Fibroblast of the aortic adventitia (primary cell): ENCODE measurements around the gene TGM5. TPM values are rescaled to one million over a fixed set of nuclear protein-coding genes. Genes with fewer than 3 reads are reported as not detected.

Experiments
- DNase-seq: peaks from one replicate; pipeline ENCODE4 v3.0.0-alpha.2; 2010; ENCODE audit warnings: low read depth
- H3K4me3 ChIP-seq: 2 replicates; pipeline ENCODE4 v1.5.1; 2011; ENCODE audit warnings: low read depth, mild to moderate bottlenecking, control low read depth, low read length, moderate library complexity
- CTCF ChIP-seq: IDR thresholded peaks from 2 replicates; pipeline ENCODE4 v1.5.1; 2011; ENCODE audit warnings: mild to moderate bottlenecking, low read length, control low read depth, inconsistent platforms; ENCODE audit not compliant: insufficient read depth
- total RNA-seq: library from RNA; depleted of rRNA; stranded (reverse); fragments of >200 nt; gene quantifications from 2 replicates; pipeline ENCODE4 v1.2.3, GENCODE V29; 2012; ENCODE audit warnings: low replicate concordance

The TGM5 gene
- total RNA-seq, 1 donor, result not detected

- no peak overlapping the region for H3K4me3 ChIP-seq
- no peak for DNase-seq
- no peak for TF ChIP-seq CTCF
Observed at GRCh38 chr15:43255376-43255775, 11.4 kb downstream of the TGM5 start.

GRCh38 chr15:43253431-43254403 is 13.0 kb downstream of the TGM5 start:
- no peak for TF ChIP-seq CTCF
- DNase-seq, result peak; percentile 29
- no peak overlapping the region for H3K4me3 ChIP-seq

- no peak for DNase-seq
- H3K4me3 ChIP-seq, result no peak overlapping the region
- no peak for TF ChIP-seq CTCF
Observed at GRCh38 chr15:43251871-43252250, 14.9 kb downstream of the TGM5 start.

GRCh38 chr15:43251185-43251870 is 15.4 kb downstream of the TGM5 start:
- no peak for TF ChIP-seq CTCF
- no peak overlapping the region for H3K4me3 ChIP-seq
- no peak for DNase-seq

- TF ChIP-seq CTCF, result no peak
- no peak overlapping the region for H3K4me3 ChIP-seq
- no peak for DNase-seq
Observed at GRCh38 chr15:43250785-43251184, 15.9 kb downstream of the TGM5 start.

GRCh38 chr15:43249699-43250203 is 17.0 kb downstream of the TGM5 start:
- DNase-seq, result peak; percentile 52

More at GRCh38 chr15:43249699-43250203, 17.0 kb downstream of the TGM5 start:
- TF ChIP-seq CTCF, result no peak
- H3K4me3 ChIP-seq, result no peak overlapping the region
